Osteocyte (in vitro differentiated cells): ENCODE results near the gene AGO1. TPM values are rescaled to one million over a fixed set of nuclear protein-coding genes. Genes with fewer than 3 reads are reported as not detected.

Experiments used
- DNase-seq: peaks from one replicate; pipeline ENCODE4 v3.0.0; 2021; ENCODE audit warnings: mixed read lengths; ENCODE audit not compliant: unreplicated experiment; ENCODE audit errors: extremely low spot score
- H3K27ac Mint-ChIP-seq: one replicate; pipeline ENCODE4 v1.8.0; 2021; ENCODE audit warnings: mild to moderate bottlenecking, mixed read lengths; ENCODE audit not compliant: unreplicated experiment
- H3K27me3 Mint-ChIP-seq: one replicate; pipeline ENCODE4 v1.8.0; 2021; ENCODE audit warnings: mixed read lengths; ENCODE audit not compliant: unreplicated experiment
- H3K36me3 Mint-ChIP-seq: one replicate; pipeline ENCODE4 v1.8.0; 2021; ENCODE audit warnings: mixed read lengths; ENCODE audit not compliant: unreplicated experiment
- H3K4me1 Mint-ChIP-seq: one replicate; pipeline ENCODE4 v1.8.0; 2021; ENCODE audit warnings: mixed read lengths; ENCODE audit not compliant: unreplicated experiment
- H3K4me3 Mint-ChIP-seq: one replicate; pipeline ENCODE4 v1.8.0; 2021; ENCODE audit warnings: mild to moderate bottlenecking, moderate library complexity, mixed read lengths; ENCODE audit not compliant: unreplicated experiment
- H3K9me3 Mint-ChIP-seq: one replicate; pipeline ENCODE4 v1.8.0; 2021; ENCODE audit warnings: mixed read lengths; ENCODE audit not compliant: unreplicated experiment
- CTCF ChIP-seq: fragments of 200-600 bp; sonication (generic); IDR thresholded peaks from 2 replicates; pipeline ENCODE4 v1.5.0; 2021; ENCODE audit warnings: antibody characterized with exemption, mild to moderate bottlenecking, moderate library complexity
- long read RNA-seq: library from polyadenylated mRNA; unstranded; transcript quantifications from one replicate; pipeline ENCODE4 v2.0.0, GENCODE V29; 2021
- total RNA-seq: library from RNA; stranded (reverse); gene quantifications from 2 replicates; pipeline ENCODE4 v1.2.1, GENCODE V29; 2021

The AGO1 gene
- total RNA-seq, result 34.1 and 35.8 TPM in 2 replicates
- long read RNA-seq, partial matches to known transcripts, result 8 of 27 reads
- long read RNA-seq, other reads (novel, unspliced or antisense), result 19 of 27 reads

DNA sequence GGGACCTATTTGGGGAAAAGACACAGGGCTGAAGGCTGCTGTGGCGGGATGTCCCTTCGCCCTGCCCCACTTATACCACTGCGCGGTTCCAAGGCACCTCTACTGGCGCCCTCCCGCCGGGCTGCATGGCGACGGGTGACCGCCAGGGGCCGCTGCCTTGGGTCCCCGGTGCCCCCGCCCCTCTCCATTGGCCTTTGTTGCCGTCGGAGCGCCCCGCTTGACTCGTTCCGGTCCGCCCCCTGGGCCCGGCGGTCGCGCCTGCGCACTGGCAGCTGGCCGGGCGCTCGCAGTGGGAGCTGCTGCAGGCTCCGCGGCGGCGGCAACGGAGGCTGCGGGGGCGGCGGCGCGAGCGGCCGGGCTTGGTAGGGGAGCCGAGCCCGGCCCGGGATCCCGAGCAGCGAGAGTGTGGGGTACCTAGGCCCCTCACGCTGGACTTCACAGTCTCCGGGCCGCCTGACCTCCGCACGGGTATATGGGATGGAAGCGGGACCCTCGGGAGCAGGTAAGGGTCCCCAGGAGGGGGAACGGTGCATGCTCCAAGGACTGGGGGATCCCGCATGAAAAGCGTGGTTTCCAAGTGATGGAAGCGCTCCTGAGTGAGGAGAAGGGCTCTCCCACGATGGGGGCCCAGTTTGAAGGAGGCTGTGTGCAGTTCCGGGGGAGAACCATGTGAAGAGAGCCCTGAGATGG, at the start of gene AGO1:
Gene AGO1, plus strand, starts transcription at position 265 of the 690 bp plus-strand sequence. Its CDS starts 213 bp downstream, at position 478.
- Mint-ChIP-seq H3K9me3 (no peaks in the 10 kb centered on the region), H3K4me3 (peak within 1 kb of the TSS; percentile 96), H3K27ac (peak within 1 kb of the TSS; percentile 59), H3K36me3 (no peaks in the 10 kb centered on the region), H3K27me3 (no peaks in the 10 kb centered on the region), H3K4me1 (peaks cover 39% of the 10 kb centered on the region)
- peak; percentile 99 for DNase-seq
- TF ChIP-seq CTCF, result peak; percentile 97

GRCh38 chr1:35833395-35833794, 49.6 kb upstream of the AGO1 start:
- H3K36me3 Mint-ChIP-seq, result peaks cover 60% of the 10 kb centered on the region
- H3K4me1 Mint-ChIP-seq, result no peaks in the 10 kb centered on the region
- no peak for TF ChIP-seq CTCF
- peaks cover 5% of the 10 kb centered on the region for H3K9me3 Mint-ChIP-seq
- H3K27ac Mint-ChIP-seq, result no peak overlapping the region
- no peaks in the 10 kb centered on the region for H3K27me3 Mint-ChIP-seq
- no peak for DNase-seq
- H3K4me3 Mint-ChIP-seq, result no peak overlapping the region

DNA sequence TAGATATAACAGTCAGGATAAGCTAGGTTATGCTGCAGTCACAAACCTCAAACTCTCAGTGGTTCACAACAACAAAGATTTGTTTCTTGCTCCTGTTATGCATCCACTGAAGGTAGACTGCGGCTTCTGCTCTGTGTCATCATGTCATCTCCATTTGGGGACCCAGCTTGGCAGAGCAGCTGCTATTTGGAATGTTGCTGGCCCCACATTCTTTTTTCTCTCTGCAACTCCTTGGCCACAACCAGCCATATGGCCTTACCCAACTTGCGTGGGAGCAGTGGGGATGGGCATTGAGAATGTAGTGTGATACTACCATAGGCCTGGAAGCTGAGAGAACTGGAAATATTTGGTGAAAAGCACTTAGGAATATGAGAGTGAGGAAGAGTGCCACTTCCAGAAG, 48.8 kb upstream of the AGO1 start:
- Mint-ChIP-seq H3K4me1 (no peaks in the 10 kb centered on the region), H3K9me3 (peaks cover 5% of the 10 kb centered on the region), H3K36me3 (peaks cover 59% of the 10 kb centered on the region), H3K4me3 (no peak overlapping the region), H3K27ac (no peak overlapping the region), H3K27me3 (no peaks in the 10 kb centered on the region)
- DNase-seq, result no peak
- TF ChIP-seq CTCF, result no peak

DNA sequence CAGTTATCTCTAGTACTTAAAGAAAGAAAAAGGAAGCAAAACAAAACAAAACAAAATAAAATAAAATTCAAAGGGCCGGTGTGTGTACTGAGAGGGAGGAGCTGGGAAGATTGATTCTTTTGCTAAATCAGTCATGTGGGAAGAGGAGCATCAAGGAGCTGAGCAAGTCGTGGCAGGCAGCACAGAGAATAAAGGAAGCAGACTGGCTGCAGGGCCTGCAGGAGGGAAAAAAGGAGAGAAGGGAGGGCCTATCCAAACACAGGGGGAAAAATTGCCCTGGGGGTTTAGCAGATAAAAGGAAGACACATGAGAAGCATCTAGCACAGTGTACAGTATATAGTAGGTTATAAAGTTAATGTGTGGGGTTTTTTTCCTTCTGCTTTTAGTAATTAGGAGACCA, 47.6 kb upstream of the AGO1 start:
- H3K27me3 Mint-ChIP-seq, result no peaks in the 10 kb centered on the region
- no peak overlapping the region for H3K27ac Mint-ChIP-seq
- H3K36me3 Mint-ChIP-seq, result peaks cover 60% of the 10 kb centered on the region
- no peaks in the 10 kb centered on the region for H3K4me1 Mint-ChIP-seq
- H3K9me3 Mint-ChIP-seq, result peaks cover 5% of the 10 kb centered on the region
- no peak for TF ChIP-seq CTCF
- no peak for DNase-seq
- H3K4me3 Mint-ChIP-seq, result no peak overlapping the region

DNA sequence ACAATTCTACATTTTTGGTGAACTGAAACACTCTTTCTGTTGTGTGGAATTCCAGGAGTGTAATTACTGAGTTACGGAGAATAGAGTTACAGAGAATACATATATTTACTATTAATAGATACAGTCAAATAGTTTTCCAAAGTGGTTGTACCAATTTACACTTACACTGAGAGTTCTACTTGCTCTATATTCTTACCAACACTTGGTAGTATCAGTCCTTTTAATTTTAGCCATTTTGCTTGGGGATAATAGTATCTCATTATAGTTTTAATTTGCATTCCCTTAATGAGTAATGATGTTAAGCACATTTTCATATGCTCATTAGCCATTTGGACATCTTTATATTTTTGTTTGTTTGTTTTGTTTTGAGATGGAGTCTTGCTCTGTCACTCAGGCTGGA, 46.3 kb upstream of the AGO1 start:
- H3K27ac Mint-ChIP-seq, result no peak overlapping the region
- peaks cover 5% of the 10 kb centered on the region for H3K9me3 Mint-ChIP-seq
- TF ChIP-seq CTCF, result no peak
- DNase-seq, result no peak
- H3K4me1 Mint-ChIP-seq, result no peaks in the 10 kb centered on the region
- H3K27me3 Mint-ChIP-seq, result no peaks in the 10 kb centered on the region
- H3K4me3 Mint-ChIP-seq, result no peak overlapping the region
- H3K36me3 Mint-ChIP-seq, result peaks cover 65% of the 10 kb centered on the region
